Stimulated activated CD4-positive, alpha-beta T cell treated with anti-CD3 and anti-CD28 coated beads, Interleukin-1b, Interleukin-23, amount 100 ng/mL, for 48 hours (primary cell): ENCODE measurements around the gene FASTKD1.
"Not testable (repeated sequence)": the region's sequence is repeated elsewhere in the genome, so short reads cannot be mapped to it uniquely, and the experiment has no call there.

Experiments
- DNase-seq: peaks from one replicate; pipeline ENCODE4 v3.0.0-alpha.2; 2020

FASTKD1 gene

GRCh38 chr2:169570752-169571151, 2.9 kb downstream of the FASTKD1 start:
- DNase-seq, result not testable (repeated sequence)

- no peak for DNase-seq
Measured at GRCh38 chr2:169569948-169570347, 3.7 kb downstream of the FASTKD1 start.

GRCh38 chr2:169565686-169566085, 8.0 kb downstream of the FASTKD1 start:
- DNase-seq, result no peak

- no peak for DNase-seq
Measured at GRCh38 chr2:169562519-169562918, 11.1 kb downstream of the FASTKD1 start.

GRCh38 chr2:169562084-169562483, 11.6 kb downstream of the FASTKD1 start:
- DNase-seq, result not testable (repeated sequence)

- DNase-seq, result no peak
Measured at GRCh38 chr2:169561364-169561763, 12.3 kb downstream of the FASTKD1 start.

- no peak for DNase-seq
Measured at GRCh38 chr2:169546756-169547155, 26.9 kb downstream of the FASTKD1 start.

GRCh38 chr2:169542433-169542832, 31.2 kb downstream of the FASTKD1 start:
- DNase-seq, result no peak

- no peak for DNase-seq
Measured at GRCh38 chr2:169540146-169540545, 33.5 kb downstream of the FASTKD1 start.

GRCh38 chr2:169539460-169539859, 34.2 kb downstream of the FASTKD1 start:
- DNase-seq, result not testable (repeated sequence)

- DNase-seq, result peak; percentile 71
Measured at GRCh38 chr2:169528271-169528701, 45.4 kb downstream of the FASTKD1 start.

GRCh38 chr2:169526451-169526850, 47.2 kb downstream of the FASTKD1 start:
- DNase-seq, result no peak

GRCh38 chr2:169525434-169525833, 48.2 kb downstream of the FASTKD1 start:
- no peak for DNase-seq

- DNase-seq, result no peak
Measured at GRCh38 chr2:169523681-169524080, 50.0 kb downstream of the FASTKD1 start.

GRCh38 chr2:169520896-169521295, 52.8 kb downstream of the FASTKD1 start:
- no peak for DNase-seq

- not testable (repeated sequence) for DNase-seq
Measured at GRCh38 chr2:169516488-169516995, 57.1 kb downstream of the FASTKD1 start.

- DNase-seq, result not testable (repeated sequence)
Measured at GRCh38 chr2:169514758-169515157, 58.9 kb downstream of the FASTKD1 start.

GRCh38 chr2:169513926-169514325, 59.7 kb downstream of the FASTKD1 start:
- DNase-seq, result no peak

- no peak for DNase-seq
Measured at GRCh38 chr2:169513094-169513493, 60.6 kb downstream of the FASTKD1 start.

GRCh38 chr2:169512525-169512924, 61.1 kb downstream of the FASTKD1 start:
- DNase-seq, result no peak

- DNase-seq, result no peak
Measured at GRCh38 chr2:169511818-169512217, 61.8 kb downstream of the FASTKD1 start.

GRCh38 chr2:169510496-169510895, 63.2 kb downstream of the FASTKD1 start:
- no peak for DNase-seq

- DNase-seq, result no peak
Measured at GRCh38 chr2:169509955-169510354, 63.7 kb downstream of the FASTKD1 start.

GRCh38 chr2:169509298-169509885, 64.3 kb downstream of the FASTKD1 start, which contains the start of gene KLHL41:
TSS of gene KLHL41 (plus strand) at chr2:169509702. CDS start at chr2:169509779, 77 bp downstream.
- DNase-seq, result no peak

GRCh38 chr2:169507698-169508097, 66.0 kb downstream of the FASTKD1 start:
- no peak for DNase-seq
